HEK293T (cell line): ENCODE measurements around the gene RESF1.

Source experiments
- CTCF ChIA-PET: fragments of 350-600 bp; formaldehyde crosslinking; extraction: SDS; loops from one replicate; lab custom pipeline; 2021; ENCODE audit warnings: antibody characterized with exemption, inconsistent platforms; lab: Yijun Ruan, JAX
- POLR2A ChIA-PET: fragments of 350-600 bp; formaldehyde crosslinking; extraction: SDS; loops from one replicate; lab custom pipeline; 2020; ENCODE audit warnings: antibody characterized with exemption, inconsistent platforms; lab: Yijun Ruan, JAX
- DNase-seq: peaks from one replicate; pipeline ENCODE4 v3.0.0; 2012; ENCODE audit warnings: mixed read lengths; ENCODE audit errors: extremely low spot score
- ARNT ChIP-seq: fragments of 450-650 bp; IDR thresholded peaks from 2 replicates; pipeline ENCODE4 v1.6.1; 2017; ENCODE audit warnings: mild to moderate bottlenecking
- BHLHE40 ChIP-seq: fragments of 450-650 bp; IDR thresholded peaks from 2 replicates; pipeline ENCODE4 v1.6.1; 2016; ENCODE audit warnings: mild to moderate bottlenecking, moderate library complexity, borderline replicate concordance
- CTBP1 ChIP-seq: fragments of 450-650 bp; IDR thresholded peaks from 2 replicates; pipeline ENCODE4 v1.6.1; 2016; ENCODE audit warnings: borderline replicate concordance
- ELF4 ChIP-seq: fragments of 450-650 bp; IDR thresholded peaks from 2 replicates; pipeline ENCODE4 v1.6.1; 2017; ENCODE audit warnings: antibody characterized with exemption
- FOXA1 ChIP-seq: fragments of 450-650 bp; IDR thresholded peaks from 2 replicates; pipeline ENCODE4 v1.6.1; 2016; ENCODE audit warnings: mild to moderate bottlenecking
- FOXK2 ChIP-seq: fragments of 450-650 bp; IDR thresholded peaks from 2 replicates; pipeline ENCODE4 v1.6.1; 2016; ENCODE audit warnings: mild to moderate bottlenecking
- FOXM1 ChIP-seq: fragments of 450-650 bp; IDR thresholded peaks from 2 replicates; pipeline ENCODE4 v1.6.1; 2017; ENCODE audit warnings: mild to moderate bottlenecking, borderline replicate concordance
- HDGF ChIP-seq: fragments of 450-650 bp; IDR thresholded peaks from 2 replicates; pipeline ENCODE4 v1.6.1; 2017; ENCODE audit warnings: antibody characterized with exemption, borderline replicate concordance
- L3MBTL2 ChIP-seq: fragments of 450-650 bp; conservative IDR thresholded peaks from 2 replicates; pipeline ENCODE4 v1.6.1; 2016; ENCODE audit warnings: mild to moderate bottlenecking
- LEF1 ChIP-seq: fragments of 450-650 bp; IDR thresholded peaks from 2 replicates; pipeline ENCODE4 v1.6.1; 2017; ENCODE audit warnings: mild to moderate bottlenecking, borderline replicate concordance
- NFRKB ChIP-seq: fragments of 450-650 bp; IDR thresholded peaks from 2 replicates; pipeline ENCODE4 v1.6.1; 2016; ENCODE audit warnings: mild to moderate bottlenecking, moderate library complexity
- SP1 ChIP-seq: fragments of 450-650 bp; IDR thresholded peaks from 2 replicates; pipeline ENCODE4 v1.6.1; 2017
- SUZ12 ChIP-seq: fragments of 450-650 bp; IDR thresholded peaks from 2 replicates; pipeline ENCODE4 v1.6.1; 2016; ENCODE audit warnings: mild to moderate bottlenecking
- TARDBP ChIP-seq: fragments of 450-650 bp; IDR thresholded peaks from 2 replicates; pipeline ENCODE4 v1.6.1; 2016
- ZNF384 ChIP-seq: fragments of 450-650 bp; IDR thresholded peaks from 2 replicates; pipeline ENCODE4 v1.6.1; 2016
- TF ChIP-seq, protein P1 (sequence below): fragments of 450-650 bp; IDR thresholded peaks from 2 replicates; pipeline ENCODE4 v1.6.1; 2016

Gene RESF1

DNA sequence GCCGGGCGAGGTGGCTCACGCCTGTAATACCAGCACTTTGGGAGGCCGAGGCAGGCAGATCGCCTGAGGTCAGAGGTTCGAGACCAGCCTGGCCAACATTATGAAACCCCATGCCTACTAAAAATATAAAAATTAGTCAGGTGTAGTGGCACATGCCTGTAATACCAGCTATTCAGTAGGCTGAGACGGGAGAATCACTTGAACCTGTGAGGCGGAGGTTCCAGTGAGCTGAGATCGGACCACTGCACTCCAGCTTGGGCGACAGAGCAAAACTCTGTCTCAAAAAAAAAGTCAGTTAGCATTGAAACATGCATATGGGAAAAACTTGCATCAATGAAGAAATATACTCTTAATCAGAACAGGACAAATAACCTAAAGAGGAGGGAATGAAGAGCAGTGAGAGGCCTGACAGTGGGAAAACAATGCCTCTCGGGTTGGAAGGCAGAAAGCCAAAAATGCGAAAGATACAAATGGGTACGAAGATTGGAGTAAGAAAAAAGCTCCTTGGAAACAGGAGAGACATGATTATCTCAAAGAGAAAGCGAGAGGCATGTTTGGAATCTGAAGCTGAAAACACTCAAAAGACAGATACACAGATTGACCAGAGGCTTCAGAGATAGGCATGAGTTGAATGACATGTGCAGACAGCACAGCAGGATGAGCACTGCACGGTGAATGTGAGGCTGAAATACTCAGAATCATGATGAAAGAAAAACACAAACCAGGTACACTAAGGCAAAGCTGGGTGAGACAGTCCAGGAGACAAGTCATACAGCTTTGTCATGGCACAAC, 30.6 kb downstream of the RESF1 start:
- ChIA-PET POLR2A (no interaction called here), CTCF (no interaction called here)

DNA sequence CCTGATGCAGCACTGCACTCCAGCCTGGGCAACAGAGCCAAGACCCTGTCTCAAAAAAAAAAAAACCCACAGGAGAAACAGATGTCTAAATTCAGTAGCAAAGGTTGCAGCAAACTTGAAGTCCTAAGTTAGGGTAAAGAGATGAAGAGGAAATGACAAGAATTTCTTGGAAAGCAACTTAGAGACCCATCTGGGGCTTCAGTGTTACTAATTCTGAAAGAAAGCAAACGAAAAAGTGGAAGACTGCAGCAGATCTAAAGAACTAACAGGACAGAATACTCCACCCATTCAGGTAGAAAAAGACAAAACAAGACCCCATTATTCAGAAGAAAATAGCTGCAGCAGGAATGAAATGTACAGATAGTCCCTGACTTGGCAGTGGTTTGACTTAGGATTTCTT, 31.9 kb downstream of the RESF1 start:
- ChIA-PET CTCF (no interaction called here), POLR2A (no interaction called here)
- no peak for TF ChIP-seq BHLHE40
- TF ChIP-seq L3MBTL2: no peak
- no peak for TF ChIP-seq ZNF384
- TF ChIP-seq FOXM1: no peak
- TF ChIP-seq ARNT: no peak
- no peak for TF ChIP-seq CTBP1
- no peak for TF ChIP-seq LEF1
- no peak for TF ChIP-seq SUZ12
- TF ChIP-seq, protein P1, sequence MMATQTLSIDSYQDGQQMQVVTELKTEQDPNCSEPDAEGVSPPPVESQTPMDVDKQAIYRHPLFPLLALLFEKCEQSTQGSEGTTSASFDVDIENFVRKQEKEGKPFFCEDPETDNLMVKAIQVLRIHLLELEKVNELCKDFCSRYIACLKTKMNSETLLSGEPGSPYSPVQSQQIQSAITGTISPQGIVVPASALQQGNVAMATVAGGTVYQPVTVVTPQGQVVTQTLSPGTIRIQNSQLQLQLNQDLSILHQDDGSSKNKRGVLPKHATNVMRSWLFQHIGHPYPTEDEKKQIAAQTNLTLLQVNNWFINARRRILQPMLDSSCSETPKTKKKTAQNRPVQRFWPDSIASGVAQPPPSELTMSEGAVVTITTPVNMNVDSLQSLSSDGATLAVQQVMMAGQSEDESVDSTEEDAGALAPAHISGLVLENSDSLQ: no peak
- TF ChIP-seq TARDBP: no peak
- TF ChIP-seq NFRKB: no peak
- no peak for TF ChIP-seq ELF4
- no peak for TF ChIP-seq SP1
- DNase-seq: no peak

More for the DNA sequence above, 30.6 kb downstream of the RESF1 start:
- no peak for DNase-seq
- TF ChIP-seq, protein P1: no peak
- no peak for TF ChIP-seq SUZ12
- TF ChIP-seq ZNF384: no peak
- no peak for TF ChIP-seq FOXA1
- no peak for TF ChIP-seq HDGF
- TF ChIP-seq FOXK2: no peak
- no peak for TF ChIP-seq FOXM1
- TF ChIP-seq SP1: no peak
- no peak for TF ChIP-seq ELF4
- TF ChIP-seq CTBP1: no peak
- no peak for TF ChIP-seq NFRKB
- TF ChIP-seq L3MBTL2: no peak
- TF ChIP-seq TARDBP: no peak
- TF ChIP-seq ARNT: no peak
- TF ChIP-seq LEF1: no peak

DNA sequence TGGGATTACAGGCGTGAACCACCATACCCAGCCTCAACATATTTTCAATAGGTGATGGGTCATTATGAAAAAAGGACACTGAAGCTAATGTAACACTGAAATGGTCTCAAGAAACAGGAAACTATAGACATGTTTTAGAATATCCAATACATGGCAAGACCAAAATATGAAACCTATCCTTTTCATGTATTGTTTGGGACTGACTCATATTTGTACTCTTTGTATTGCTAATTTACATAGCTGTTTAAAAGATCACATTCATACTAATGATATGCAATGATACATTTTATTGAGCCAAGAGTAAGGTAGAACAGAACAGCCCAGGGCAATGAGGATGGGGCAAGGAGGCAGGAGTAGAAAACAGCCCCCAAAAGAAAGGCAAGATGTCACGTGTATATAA, 32.6 kb downstream of the RESF1 start:
- POLR2A ChIA-PET: no interaction called here

GRCh38 chr12:31999692-32000091, 40.5 kb downstream of the RESF1 start:
- POLR2A ChIA-PET: no interaction called here
- DNase-seq: no peak
- CTCF ChIA-PET: interaction anchor here (0.6 kb wide), 1 partner anchor 597 kb away, joined by 8 read pairs; no protein-coding TSS in a partner anchor
- TF ChIP-seq ELF4: no peak
- TF ChIP-seq TARDBP: no peak
- no peak for TF ChIP-seq FOXA1
- no peak for TF ChIP-seq CTBP1
- TF ChIP-seq NFRKB: no peak
- TF ChIP-seq ZNF384: no peak
- TF ChIP-seq ARNT: no peak
- TF ChIP-seq FOXM1: no peak
- TF ChIP-seq BHLHE40: no peak
- TF ChIP-seq SP1: no peak
- TF ChIP-seq FOXK2: no peak
- TF ChIP-seq, protein P1: no peak
- TF ChIP-seq LEF1: no peak
- TF ChIP-seq SUZ12: no peak

More for the DNA sequence above, 32.6 kb downstream of the RESF1 start:
- CTCF ChIA-PET: no interaction called here
- no peak for TF ChIP-seq CTBP1
- no peak for TF ChIP-seq NFRKB
- TF ChIP-seq FOXM1: no peak
- TF ChIP-seq, protein P1: no peak
- no peak for TF ChIP-seq LEF1
- no peak for TF ChIP-seq SUZ12
- TF ChIP-seq FOXA1: no peak
- no peak for TF ChIP-seq L3MBTL2
- TF ChIP-seq HDGF: no peak
- TF ChIP-seq TARDBP: no peak
- TF ChIP-seq ZNF384: no peak
- no peak for TF ChIP-seq FOXK2
- no peak for TF ChIP-seq SP1
- no peak for TF ChIP-seq BHLHE40
- TF ChIP-seq ELF4: no peak
- TF ChIP-seq ARNT: no peak
- DNase-seq: no peak

DNA sequence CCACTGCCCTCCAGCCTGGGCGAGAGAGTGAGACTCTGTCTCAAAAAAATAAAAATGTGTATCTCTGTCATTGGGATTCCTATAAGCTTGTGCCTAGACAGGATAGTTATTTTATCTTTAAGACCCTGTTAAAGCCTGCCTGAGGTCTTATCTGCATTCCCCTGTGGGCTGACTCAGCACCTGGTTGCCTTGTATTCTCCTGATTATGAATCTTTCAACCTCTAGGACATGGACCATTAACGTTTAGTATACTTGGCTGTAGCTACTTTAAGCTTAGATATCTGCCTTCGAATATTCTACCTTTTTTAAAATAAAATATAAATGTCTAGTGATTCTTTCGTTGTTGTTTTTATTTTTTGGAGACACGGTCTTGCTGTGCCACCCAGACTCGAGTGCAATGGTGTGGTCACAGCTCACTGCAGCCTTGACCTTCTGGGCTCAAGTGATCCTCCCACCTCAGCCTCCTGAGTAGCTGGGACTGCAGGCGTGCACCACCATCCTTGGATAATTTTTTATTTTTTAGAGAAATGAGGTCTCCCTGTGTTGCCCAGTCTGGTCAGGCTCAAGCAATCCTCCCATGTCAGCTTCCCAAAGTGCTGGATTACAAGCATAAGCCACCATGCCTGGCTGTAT, 41.3 kb downstream of the RESF1 start:
- TF ChIP-seq LEF1 (no peak), NFRKB (no peak), TARDBP (no peak), FOXK2 (no peak), ZNF384 (no peak), SUZ12 (no peak), CTBP1 (no peak), ARNT (no peak), SP1 (no peak), HDGF (no peak), L3MBTL2 (no peak), FOXA1 (no peak), ELF4 (no peak), FOXM1 (no peak), BHLHE40 (no peak)
- TF ChIP-seq, protein P1: no peak
- no peak for DNase-seq
- POLR2A ChIA-PET: no interaction called here
- CTCF ChIA-PET: interaction anchor here (0.6 kb wide), 1 partner anchor 598 kb away, joined by 8 read pairs; no protein-coding TSS in a partner anchor
